K562 (cell line): ENCODE measurements around the gene OR52A5. TPM values are rescaled to one million over a fixed set of nuclear protein-coding genes. Genes with fewer than 3 reads are reported as not detected.

Experiments used
- EHMT2 ChIP-seq: fragments of 450-650 bp; IDR thresholded peaks from 2 replicates; pipeline ENCODE4 v1.6.1; 2018; ENCODE audit warnings: antibody characterized with exemption
- NCOA6 ChIP-seq: fragments of 450-650 bp; IDR thresholded peaks from 2 replicates; pipeline ENCODE4 v1.6.1; 2017; ENCODE audit warnings: mild to moderate bottlenecking
- POLR2AphosphoS5 ChIP-seq: IDR thresholded peaks from 2 replicates; pipeline ENCODE4 v1.6.1; 2011; ENCODE audit warnings: mild to moderate bottlenecking, low read depth, low read length, moderate library complexity; ENCODE audit not compliant: control insufficient read depth, insufficient read depth
- RREB1 ChIP-seq: fragments of 250-450 bp; sonication (Bioruptor Pico); IDR thresholded peaks from 2 replicates; pipeline ENCODE4 v1.4.0; 2020
- SIN3B ChIP-seq: fragments of 450-650 bp; IDR thresholded peaks from 2 replicates; pipeline ENCODE4 v1.6.1; 2017; ENCODE audit warnings: low read depth, mild to moderate bottlenecking, moderate library complexity
- SMAD3 ChIP-seq: fragments of 450-650 bp; formaldehyde crosslinking; conservative IDR thresholded peaks from 2 replicates; pipeline ENCODE4 v1.4.0; 2020; ENCODE audit warnings: mild to moderate bottlenecking
- SP2 ChIP-seq: IDR thresholded peaks from 2 replicates; pipeline ENCODE4 v1.6.1; 2011; ENCODE audit warnings: mild to moderate bottlenecking, low read depth, low read length, moderate library complexity; ENCODE audit not compliant: poor library complexity, severe bottlenecking; ENCODE audit errors: extremely low read depth
- TEAD4 ChIP-seq, 2 experiments: sonication (generic) in 1 of 2; formaldehyde crosslinking in 1 of 2; IDR thresholded peaks; 2 replicates each; pipeline versions ENCODE4 v1.6.1 to v1.8.0; 2012 to 2022; ENCODE audit warnings: borderline replicate concordance in 1 of 2, inconsistent platforms in 1 of 2, low read length in 1 of 2, mild to moderate bottlenecking in 1 of 2, missing genetic modification reagents in 1 of 2
- ZNF398 ChIP-seq: fragments of 250-450 bp; sonication (Bioruptor Pico); IDR thresholded peaks from 2 replicates; pipeline ENCODE4 v1.8.0; 2021; ENCODE audit warnings: moderate library complexity, mild to moderate bottlenecking, inconsistent platforms
- ZNF507 ChIP-seq: conservative IDR thresholded peaks from 2 replicates; pipeline ENCODE4 v1.6.1; 2017; ENCODE audit warnings: missing genetic modification characterization, missing compliant biosample characterization
- polyA plus RNA-seq, 8 experiments: library from polyadenylated mRNA; depleted of rRNA in 4 of 8; stranded (reverse) in 5 of 8; unstranded in 3 of 8; fragments of >200 nt; fragmentation: Nextera tagmentation in 2 of 8; fragmentation: Illumina TruSeq in 1 of 8; extraction: Ambion mirVana in 2 of 8; extraction: Trizol in 1 of 8; gene quantifications; 2 replicates each; pipeline versions ENCODE4 v1.2.1 to v1.2.3, GENCODE V29; 2011 to 2014; ENCODE audit warnings: inconsistent platforms in 1 of 8, missing spikeins in 1 of 8
- total RNA-seq, 7 experiments: library from RNA; depleted of rRNA in 6 of 7; stranded (reverse); fragments of >200 nt in 6 of 7; fragmentation: Illumina TruSeq in 2 of 7; extraction: Trizol in 2 of 7; gene quantifications; 2 replicates each; pipeline versions ENCODE4 v1.2.1 to v1.2.3, GENCODE V29; 2011 to 2021; ENCODE audit warnings: low replicate concordance in 1 of 7
- TF ChIP-seq, protein P1 (sequence below): fragments of 450-650 bp; IDR thresholded peaks from 2 replicates; pipeline ENCODE4 v1.6.1; 2014; ENCODE audit warnings: low read depth, mild to moderate bottlenecking, moderate library complexity, borderline replicate concordance
- TF ChIP-seq, protein P2 (sequence below): sonication (generic); formaldehyde crosslinking; IDR thresholded peaks from 2 replicates; pipeline ENCODE4 v1.8.1; 2023; ENCODE audit warnings: mild to moderate bottlenecking, missing genetic modification reagents

Gene OR52A5
- total and polyA plus RNA-seq, 9 of the 15 experiments (the other 6 are each of a cell fraction or from before 2014, with no cell fraction given): 0.04 to 1.1 (median 0.94) TPM; not detected in 6

- TF ChIP-seq, protein P1, sequence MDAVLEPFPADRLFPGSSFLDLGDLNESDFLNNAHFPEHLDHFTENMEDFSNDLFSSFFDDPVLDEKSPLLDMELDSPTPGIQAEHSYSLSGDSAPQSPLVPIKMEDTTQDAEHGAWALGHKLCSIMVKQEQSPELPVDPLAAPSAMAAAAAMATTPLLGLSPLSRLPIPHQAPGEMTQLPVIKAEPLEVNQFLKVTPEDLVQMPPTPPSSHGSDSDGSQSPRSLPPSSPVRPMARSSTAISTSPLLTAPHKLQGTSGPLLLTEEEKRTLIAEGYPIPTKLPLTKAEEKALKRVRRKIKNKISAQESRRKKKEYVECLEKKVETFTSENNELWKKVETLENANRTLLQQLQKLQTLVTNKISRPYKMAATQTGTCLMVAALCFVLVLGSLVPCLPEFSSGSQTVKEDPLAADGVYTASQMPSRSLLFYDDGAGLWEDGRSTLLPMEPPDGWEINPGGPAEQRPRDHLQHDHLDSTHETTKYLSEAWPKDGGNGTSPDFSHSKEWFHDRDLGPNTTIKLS: no peak
- TF ChIP-seq TEAD4 (IDR thresholded peaks at IDR 0.05; ENCODE audit: low read length) (peak; percentile 94), TEAD4 (CRISPR knock-in tag; IDR thresholded peaks at IDR 0.05; ENCODE audit: borderline replicate concordance) (no peak), RREB1 (CRISPR knock-in tag) (no peak), SMAD3 (CRISPR knock-in tag) (no peak), EHMT2 (peak; percentile 75; the same call in 1 of the 2 replicates), POLR2AphosphoS5 (peak; percentile 93; the same call in 1 of the 2 replicates), SP2 (no peak), ZNF507 (tag) (no peak), ZNF398 (no peak), NCOA6 (no peak), SIN3B (no peak)
- TF ChIP-seq, protein P2, sequence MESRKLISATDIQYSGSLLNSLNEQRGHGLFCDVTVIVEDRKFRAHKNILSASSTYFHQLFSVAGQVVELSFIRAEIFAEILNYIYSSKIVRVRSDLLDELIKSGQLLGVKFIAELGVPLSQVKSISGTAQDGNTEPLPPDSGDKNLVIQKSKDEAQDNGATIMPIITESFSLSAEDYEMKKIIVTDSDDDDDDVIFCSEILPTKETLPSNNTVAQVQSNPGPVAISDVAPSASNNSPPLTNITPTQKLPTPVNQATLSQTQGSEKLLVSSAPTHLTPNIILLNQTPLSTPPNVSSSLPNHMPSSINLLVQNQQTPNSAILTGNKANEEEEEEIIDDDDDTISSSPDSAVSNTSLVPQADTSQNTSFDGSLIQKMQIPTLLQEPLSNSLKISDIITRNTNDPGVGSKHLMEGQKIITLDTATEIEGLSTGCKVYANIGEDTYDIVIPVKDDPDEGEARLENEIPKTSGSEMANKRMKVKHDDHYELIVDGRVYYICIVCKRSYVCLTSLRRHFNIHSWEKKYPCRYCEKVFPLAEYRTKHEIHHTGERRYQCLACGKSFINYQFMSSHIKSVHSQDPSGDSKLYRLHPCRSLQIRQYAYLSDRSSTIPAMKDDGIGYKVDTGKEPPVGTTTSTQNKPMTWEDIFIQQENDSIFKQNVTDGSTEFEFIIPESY: no peak
These were observed 6.4 kb downstream of the OR52A5 start (continued) for GRCh38 chr11:5131584-5132335.
